Hematopoietic multipotent progenitor cell (in vitro differentiated cells): ENCODE data around the gene SRSF12. TPM values are rescaled to one million over a fixed set of nuclear protein-coding genes. Genes with fewer than 3 reads are reported as not detected.
A peak's percentile ranks its signal among the peaks of the same experiment; 100 is the strongest.

Experiments
- small RNA-seq: library from RNA; depleted of rRNA; stranded (forward); fragments of <200 nt; gene quantifications from one replicate; pipeline ENCODE3, GENCODE V24; 2012
- total RNA-seq: library from RNA; depleted of rRNA; stranded (reverse); fragments of >200 nt; gene quantifications from one replicate; pipeline ENCODE4 v1.2.3, GENCODE V29; 2012

The SRSF12 gene
- total RNA-seq, 1 donor: 0.81 TPM

Small RNAs within 50 kb of the gene (small RNA-seq; reads per million reads assigned to genes)
- gene RN7SL336P: not detected
- 2.1 reads per million, percentile 69 among the genes with 10 or more reads in this experiment for gene RNU2-61P

Other genes with a start within 250 kb of the SRSF12 start
- gene RNGTT, start 154.5 kb downstream of the SRSF12 start, total RNA-seq: 9.4 TPM
- gene PNRC1, start 37.3 kb downstream of the SRSF12 start, total RNA-seq: 177 TPM
- 14.5 TPM for gene PM20D2, start 28.0 kb upstream of the SRSF12 start, total RNA-seq
- gene GABRR1, start 99.3 kb upstream of the SRSF12 start, total RNA-seq: not detected
- 0.27 TPM for gene GABRR2, start 197.2 kb upstream of the SRSF12 start, total RNA-seq
- 29.4 TPM for gene UBE2J1, start 234.7 kb upstream of the SRSF12 start, total RNA-seq